Measurements from ENCODE around the gene CCDC171.
A peak's percentile ranks its signal among the peaks of the same experiment; 100 is the strongest.
"Not testable (repeated sequence)": the region's sequence is repeated elsewhere in the genome, so short reads cannot be mapped to it uniquely, and the experiment has no call there.

Gene CCDC171

GRCh38 chr9:15572200-15572770 is 19.4 kb downstream of the CCDC171 start:
- DNase-seq: no peak

GRCh38 chr9:15576350-15577050 is 23.7 kb downstream of the CCDC171 start:
- DNase-seq: no peak

- no peak for DNase-seq
Observed at GRCh38 chr9:15578714-15579113, 25.9 kb downstream of the CCDC171 start.

- DNase-seq: no peak
Observed at GRCh38 chr9:15584379-15584778, 31.5 kb downstream of the CCDC171 start.

GRCh38 chr9:15592317-15592716 is 39.5 kb downstream of the CCDC171 start:
- DNase-seq: no peak

GRCh38 chr9:15592940-15593339 is 40.1 kb downstream of the CCDC171 start:
- not testable (repeated sequence) for DNase-seq

GRCh38 chr9:15600666-15601330 is 48.0 kb downstream of the CCDC171 start:
- DNase-seq: not testable (repeated sequence)

GRCh38 chr9:15606643-15607472 is 54.0 kb downstream of the CCDC171 start:
- no peak for DNase-seq

GRCh38 chr9:15612962-15613361 is 60.1 kb downstream of the CCDC171 start:
- no peak for DNase-seq

- DNase-seq: no peak
Observed at GRCh38 chr9:15617782-15618181, 64.9 kb downstream of the CCDC171 start.

- no peak for DNase-seq
Observed at GRCh38 chr9:15618540-15619331, 65.9 kb downstream of the CCDC171 start.

GRCh38 chr9:15622318-15622971 is 69.6 kb downstream of the CCDC171 start:
- no peak for DNase-seq

- DNase-seq: no peak
Observed at GRCh38 chr9:15635752-15636151, 82.9 kb downstream of the CCDC171 start.

GRCh38 chr9:15640121-15640520 is 87.3 kb downstream of the CCDC171 start:
- DNase-seq: no peak

- DNase-seq: no peak
Observed at GRCh38 chr9:15641291-15641690, 88.4 kb downstream of the CCDC171 start.

GRCh38 chr9:15642369-15642962 is 89.6 kb downstream of the CCDC171 start:
- DNase-seq: no peak

GRCh38 chr9:15670246-15670645 is 117.4 kb downstream of the CCDC171 start:
- DNase-seq: no peak

- DNase-seq: no peak
Observed at GRCh38 chr9:15670894-15671293, 118.1 kb downstream of the CCDC171 start.

- no peak for DNase-seq
Observed at GRCh38 chr9:15693701-15694100, 140.9 kb downstream of the CCDC171 start.

GRCh38 chr9:15696979-15697378 is 144.1 kb downstream of the CCDC171 start:
- no peak for DNase-seq

- peak; percentile 11 for DNase-seq
Observed at GRCh38 chr9:15697446-15697851, 144.6 kb downstream of the CCDC171 start.

Measured in stimulated activated CD4-positive, alpha-beta T cell treated with anti-CD3 and anti-CD28 coated beads, Interleukin-15, amount 100 ng/mL, for 24 hours (primary cell).